ENCODE results near the gene SIGLEC7.

SIGLEC7 gene

GRCh38 chr19:51181377-51181912 is 39.3 kb downstream of the SIGLEC7 start:
- Histone ChIP-seq H3K27me3 (ENCODE audit: insufficient read depth, low read depth) (no peaks in the 10 kb centered on the region; the same call in 1 of the 2 replicates), H3K36me3 (ENCODE audit: insufficient read depth) (no peaks in the 10 kb centered on the region), H4K20me1 (ENCODE audit: insufficient read depth) (no peaks in the 10 kb centered on the region), H3K27ac (no peak overlapping the region), H3K9ac (no peak overlapping the region), H3K4me2 (no peak overlapping the region), H3K4me1 (ENCODE audit: low read depth, poor library complexity, severe bottlenecking) (no peaks in the 10 kb centered on the region), H2AFZ (ENCODE audit: low read depth) (no peak overlapping the region), H3K4me3 (IDR thresholded peaks at IDR 0.05; ENCODE audit: insufficient read depth, low read depth, low read length) (no peak overlapping the region), H3K79me2 (ENCODE audit: insufficient read depth, low read depth) (no peaks in the 10 kb centered on the region)
- TF ChIP-seq, protein P1, sequence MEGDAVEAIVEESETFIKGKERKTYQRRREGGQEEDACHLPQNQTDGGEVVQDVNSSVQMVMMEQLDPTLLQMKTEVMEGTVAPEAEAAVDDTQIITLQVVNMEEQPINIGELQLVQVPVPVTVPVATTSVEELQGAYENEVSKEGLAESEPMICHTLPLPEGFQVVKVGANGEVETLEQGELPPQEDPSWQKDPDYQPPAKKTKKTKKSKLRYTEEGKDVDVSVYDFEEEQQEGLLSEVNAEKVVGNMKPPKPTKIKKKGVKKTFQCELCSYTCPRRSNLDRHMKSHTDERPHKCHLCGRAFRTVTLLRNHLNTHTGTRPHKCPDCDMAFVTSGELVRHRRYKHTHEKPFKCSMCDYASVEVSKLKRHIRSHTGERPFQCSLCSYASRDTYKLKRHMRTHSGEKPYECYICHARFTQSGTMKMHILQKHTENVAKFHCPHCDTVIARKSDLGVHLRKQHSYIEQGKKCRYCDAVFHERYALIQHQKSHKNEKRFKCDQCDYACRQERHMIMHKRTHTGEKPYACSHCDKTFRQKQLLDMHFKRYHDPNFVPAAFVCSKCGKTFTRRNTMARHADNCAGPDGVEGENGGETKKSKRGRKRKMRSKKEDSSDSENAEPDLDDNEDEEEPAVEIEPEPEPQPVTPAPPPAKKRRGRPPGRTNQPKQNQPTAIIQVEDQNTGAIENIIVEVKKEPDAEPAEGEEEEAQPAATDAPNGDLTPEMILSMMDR (conservative IDR thresholded peaks at IDR 0.05; ENCODE audit: low read depth, low read length), result no peak

DNA sequence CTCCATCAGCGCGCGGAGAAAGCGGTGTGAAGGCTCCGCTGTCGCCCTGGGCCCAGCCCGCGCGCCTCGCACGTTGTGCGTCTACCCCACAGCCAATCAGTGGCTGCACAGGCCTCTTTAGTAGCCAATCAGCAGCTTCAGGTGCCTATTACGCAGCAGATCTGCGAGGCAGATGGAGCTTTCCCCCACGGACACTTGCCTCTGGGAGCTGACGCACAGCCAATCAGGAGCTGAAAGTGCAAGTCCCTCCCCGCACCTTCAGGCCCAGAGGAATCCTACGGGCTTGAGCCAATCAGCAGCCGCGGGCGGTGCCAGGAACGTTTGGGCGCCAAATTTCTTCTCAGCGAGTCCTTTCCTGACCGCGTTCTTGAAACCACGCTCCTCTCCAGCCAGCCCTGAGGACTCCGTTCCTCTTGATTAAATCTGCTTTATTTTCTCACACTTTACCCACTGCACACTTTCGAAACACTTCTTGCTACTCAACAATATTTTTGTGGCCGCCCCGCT is 39.9 kb downstream of the SIGLEC7 start:
- Histone ChIP-seq H4K20me1 (ENCODE audit: insufficient read depth) (no peaks in the 10 kb centered on the region), H3K27me3 (ENCODE audit: insufficient read depth, low read depth) (no peaks in the 10 kb centered on the region; the same call in 1 of the 2 replicates), H3K79me2 (ENCODE audit: insufficient read depth, low read depth) (no peaks in the 10 kb centered on the region), H2AFZ (ENCODE audit: low read depth) (no peak overlapping the region), H3K4me3 (IDR thresholded peaks at IDR 0.05; ENCODE audit: insufficient read depth, low read depth, low read length) (no peak overlapping the region), H3K4me2 (no peak overlapping the region), H3K9ac (no peak overlapping the region), H3K36me3 (ENCODE audit: insufficient read depth) (no peaks in the 10 kb centered on the region), H3K4me1 (ENCODE audit: low read depth, poor library complexity, severe bottlenecking) (no peaks in the 10 kb centered on the region), H3K27ac (no peak overlapping the region)
- TF ChIP-seq, protein P1 (conservative IDR thresholded peaks at IDR 0.05; ENCODE audit: low read depth, low read length), result no peak

GRCh38 chr19:51183629-51184028 is 41.5 kb downstream of the SIGLEC7 start:
- Histone ChIP-seq H3K4me2 (no peak overlapping the region), H3K79me2 (ENCODE audit: insufficient read depth, low read depth) (no peaks in the 10 kb centered on the region), H2AFZ (ENCODE audit: low read depth) (no peak overlapping the region), H3K27ac (no peak overlapping the region), H3K4me3 (IDR thresholded peaks at IDR 0.05; ENCODE audit: insufficient read depth, low read depth, low read length) (no peak overlapping the region), H3K27me3 (ENCODE audit: insufficient read depth, low read depth) (no peaks in the 10 kb centered on the region; the same call in 1 of the 2 replicates), H3K36me3 (ENCODE audit: insufficient read depth) (no peaks in the 10 kb centered on the region), H3K4me1 (ENCODE audit: low read depth, poor library complexity, severe bottlenecking) (no peaks in the 10 kb centered on the region), H4K20me1 (ENCODE audit: insufficient read depth) (no peaks in the 10 kb centered on the region), H3K9ac (no peak overlapping the region)
- TF ChIP-seq, protein P1 (conservative IDR thresholded peaks at IDR 0.05; ENCODE audit: low read depth, low read length), result no peak

DNA sequence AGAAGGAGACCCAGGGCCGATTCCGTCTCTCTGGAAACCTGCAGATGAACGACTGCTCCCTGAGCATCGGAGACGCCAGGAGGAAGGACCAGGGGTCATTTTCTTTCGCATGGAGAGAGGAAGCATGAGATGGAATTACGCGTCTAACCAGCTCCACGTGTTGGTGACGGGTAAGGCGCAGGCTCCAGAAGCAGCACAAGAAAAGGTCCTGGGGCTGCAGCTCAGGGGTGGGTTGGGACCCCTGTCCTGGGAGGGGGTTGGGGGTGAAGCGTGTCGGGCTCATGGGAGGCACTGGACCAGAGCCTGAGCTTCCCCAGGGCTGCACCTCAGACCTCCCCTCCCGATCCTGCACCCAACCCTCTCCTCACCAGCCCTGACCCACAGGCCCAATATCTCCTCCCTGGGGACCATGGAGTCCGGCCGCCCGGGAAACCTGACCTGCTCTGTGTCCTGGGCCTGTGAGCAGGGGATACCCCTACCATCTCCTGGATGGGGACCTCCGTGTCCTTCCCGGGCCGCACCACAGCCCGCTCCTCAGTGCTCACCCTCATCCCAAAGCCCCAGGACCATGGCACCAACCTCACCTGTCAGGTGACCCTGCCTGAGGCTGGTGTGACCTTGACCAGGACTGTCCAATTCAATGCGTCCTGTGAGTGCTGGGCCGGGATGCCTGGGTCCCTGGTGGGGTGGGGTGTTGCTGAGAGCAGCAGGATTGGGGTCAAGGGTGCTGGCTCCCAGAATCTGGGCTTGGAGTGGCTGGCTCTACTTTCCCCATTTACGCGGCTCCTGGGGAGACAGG is 43.2 kb downstream of the SIGLEC7 start:
- Histone ChIP-seq H3K4me1 (ENCODE audit: low read depth, poor library complexity, severe bottlenecking) (no peaks in the 10 kb centered on the region), H2AFZ (ENCODE audit: low read depth) (no peak overlapping the region), H4K20me1 (ENCODE audit: insufficient read depth) (no peaks in the 10 kb centered on the region), H3K36me3 (ENCODE audit: insufficient read depth) (no peaks in the 10 kb centered on the region), H3K4me2 (no peak overlapping the region), H3K9ac (no peak overlapping the region), H3K27ac (no peak overlapping the region), H3K4me3 (IDR thresholded peaks at IDR 0.05; ENCODE audit: insufficient read depth, low read depth, low read length) (no peak overlapping the region), H3K27me3 (ENCODE audit: insufficient read depth, low read depth) (peaks cover 5% of the 10 kb centered on the region; the same call in 1 of the 2 replicates), H3K79me2 (ENCODE audit: insufficient read depth, low read depth) (no peaks in the 10 kb centered on the region)
- TF ChIP-seq, protein P1 (conservative IDR thresholded peaks at IDR 0.05; ENCODE audit: low read depth, low read length), result no peak

Data from KMS-11 (cell line).